Right hindlimb (tissue), 1 donor: Measurements from ENCODE around the gene TSKU.
"Not testable (repeated sequence)": the region's sequence is repeated elsewhere in the genome, so short reads cannot be mapped to it uniquely, and the experiment has no call there.

Experiments used
- DNase-seq: peaks from one replicate; pipeline ENCODE4 v3.0.0-alpha.2; 2018

TSKU gene

GRCh38 chr11:76803811-76804600 is 20.9 kb downstream of the TSKU start:
- DNase-seq: no peak

DNA sequence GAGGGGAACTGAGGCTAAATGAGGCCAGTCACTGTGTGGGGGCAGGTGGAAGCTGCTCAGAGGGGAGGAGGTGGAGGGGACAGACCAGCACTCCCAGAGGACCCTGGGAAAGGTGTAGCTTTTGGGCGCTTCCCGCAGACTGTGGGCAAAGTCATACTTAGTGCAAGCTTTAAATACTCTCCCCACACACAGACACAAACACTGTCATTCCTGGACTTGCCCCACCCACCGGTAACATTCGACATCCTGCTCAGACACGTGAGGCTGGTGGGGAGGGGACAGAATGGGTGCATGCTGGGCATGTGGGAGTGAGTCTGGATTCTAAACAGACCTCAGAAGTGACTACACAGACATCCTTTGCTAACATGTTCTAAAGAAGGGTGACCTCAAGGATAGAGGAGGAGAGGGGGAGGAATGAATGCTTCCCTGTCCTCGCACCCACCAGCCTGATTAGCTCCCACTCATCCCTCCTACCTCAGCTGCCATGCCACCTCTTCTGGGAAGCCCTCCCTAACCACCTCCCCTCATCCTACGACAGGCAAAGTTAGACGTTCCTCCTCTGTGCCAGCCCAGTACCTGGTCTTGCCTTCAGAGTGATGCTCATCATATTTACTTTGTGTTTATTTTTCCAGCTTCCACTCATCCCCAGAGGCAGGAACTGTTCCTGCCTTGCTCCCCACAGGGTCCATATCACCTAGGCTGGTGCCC is 22.2 kb downstream of the TSKU start:
- no peak for DNase-seq

GRCh38 chr11:76806131-76806530 is 23.0 kb downstream of the TSKU start:
- no peak for DNase-seq

DNA sequence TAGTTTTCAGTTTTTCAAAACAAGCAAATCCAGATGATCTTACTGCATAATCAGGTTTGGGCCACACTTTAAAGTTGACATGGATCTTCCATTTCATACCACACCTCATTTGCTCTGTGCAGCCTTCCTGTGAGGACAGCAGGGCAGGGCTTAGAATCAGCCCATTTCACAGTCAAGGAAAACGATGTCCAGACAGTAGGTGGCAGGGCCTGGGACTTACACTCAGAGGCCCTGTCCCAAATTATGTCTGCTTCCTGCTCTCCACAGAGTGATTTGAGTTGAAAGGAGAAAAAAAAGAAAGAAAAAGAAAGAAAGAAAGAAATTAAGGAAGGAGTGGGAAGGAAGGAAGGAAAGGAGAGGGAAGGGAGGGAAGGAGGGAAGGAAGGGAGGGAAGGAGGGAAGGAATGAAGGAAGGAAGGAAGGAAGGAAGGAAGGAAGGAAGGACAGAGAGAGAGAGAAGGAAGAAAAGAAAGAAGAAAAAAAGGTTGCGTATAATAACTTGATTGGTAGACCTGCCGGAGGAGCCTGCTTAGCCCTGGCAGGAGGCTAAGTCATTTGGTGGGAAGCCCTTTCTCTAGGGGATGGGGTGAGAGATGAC is 23.6 kb downstream of the TSKU start:
- no peak for DNase-seq

DNA sequence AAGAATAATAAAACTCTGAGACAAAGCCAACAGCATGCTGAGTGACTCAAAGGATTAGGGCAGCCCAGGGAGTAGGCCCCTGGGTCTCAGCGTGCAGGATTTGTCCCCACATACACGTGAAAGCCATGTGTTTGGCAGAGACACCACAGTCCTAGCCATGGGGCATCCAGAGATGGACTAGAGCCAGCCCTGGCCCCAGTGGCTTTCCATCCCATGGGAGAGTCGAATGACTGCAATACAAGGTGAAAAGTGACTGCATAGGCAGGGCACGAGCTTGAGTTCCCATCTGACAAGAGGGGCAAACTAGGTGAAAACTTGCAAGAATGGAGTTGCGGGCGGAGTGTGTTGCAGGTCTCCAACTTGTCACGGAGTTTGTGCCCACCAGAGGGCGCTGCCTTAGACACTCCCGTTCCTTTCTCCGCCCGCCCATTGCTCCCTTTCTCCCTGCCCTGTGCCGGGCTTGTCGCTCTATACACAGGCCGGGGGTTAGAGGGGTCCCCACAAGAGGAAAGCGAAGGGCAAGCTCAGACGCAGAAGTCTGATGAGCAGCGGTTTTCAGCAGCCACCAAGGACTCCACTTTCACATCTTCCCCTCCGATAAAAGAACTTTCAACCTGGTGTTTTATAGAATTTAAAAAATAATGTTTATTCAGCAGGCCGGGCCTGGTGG is 24.2 kb downstream of the TSKU start:
- peak; percentile 86 for DNase-seq

DNA sequence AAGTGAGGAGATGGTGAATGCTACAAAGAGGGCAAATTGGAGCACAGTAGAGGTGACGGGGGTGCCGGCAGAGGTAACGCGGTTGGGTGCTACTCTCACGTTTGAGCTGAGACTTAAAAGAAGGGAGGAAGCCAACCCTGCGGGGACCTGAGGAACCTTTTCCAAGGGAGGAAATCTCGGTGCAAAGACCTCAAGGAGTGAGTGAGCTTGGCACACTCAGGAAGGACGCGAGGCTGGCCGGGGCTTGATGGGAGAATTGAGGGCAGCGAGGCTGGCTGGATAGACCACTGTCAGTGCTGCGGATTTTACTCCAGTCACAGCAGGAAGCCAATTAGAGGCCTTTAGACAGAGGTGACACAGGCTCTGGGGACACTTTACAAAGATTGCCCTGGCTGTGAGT is 25.0 kb downstream of the TSKU start:
- no peak for DNase-seq

DNA sequence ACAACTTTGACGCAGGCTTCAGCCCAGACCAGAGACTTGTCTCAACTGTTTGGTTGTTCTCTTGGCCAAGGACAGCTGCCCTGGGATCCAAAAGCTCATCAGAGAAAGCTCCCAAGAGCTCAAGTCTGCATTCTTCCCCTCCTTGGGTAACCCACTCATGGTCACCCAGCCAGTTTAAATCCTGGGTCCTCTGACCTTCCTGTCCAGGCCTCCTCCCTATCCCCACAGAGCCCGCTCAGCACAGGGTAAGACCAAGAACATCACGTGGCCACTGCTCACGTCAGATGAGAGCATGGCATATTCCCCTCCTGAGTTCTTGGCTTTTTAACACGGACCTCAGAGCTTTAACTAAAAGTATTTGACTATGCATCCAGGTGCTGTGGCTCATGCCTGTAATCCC is 25.8 kb downstream of the TSKU start:
- DNase-seq: no peak

- DNase-seq: no peak
These were observed 27.1 kb downstream of the TSKU start for GRCh38 chr11:76810151-76810853.

DNA sequence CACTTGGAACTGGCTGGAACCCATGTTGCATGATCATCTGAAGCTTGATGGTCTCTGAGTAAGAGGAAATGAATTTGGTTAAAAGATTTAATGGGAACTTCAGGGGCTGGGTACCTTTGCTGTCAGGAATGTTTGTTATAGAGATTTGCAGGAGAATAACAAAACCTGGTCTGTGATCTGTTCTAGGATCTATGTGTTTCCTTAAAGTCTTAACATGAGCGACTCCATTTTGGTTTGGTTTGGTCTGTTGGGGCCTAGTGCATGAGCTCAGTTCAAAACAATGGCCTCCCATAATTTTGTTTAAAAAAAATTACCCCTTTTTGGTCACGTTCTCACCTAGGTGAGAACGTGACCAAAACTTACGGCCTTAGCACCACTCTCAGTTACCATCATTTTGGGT is 28.1 kb downstream of the TSKU start:
- DNase-seq: no peak

DNA sequence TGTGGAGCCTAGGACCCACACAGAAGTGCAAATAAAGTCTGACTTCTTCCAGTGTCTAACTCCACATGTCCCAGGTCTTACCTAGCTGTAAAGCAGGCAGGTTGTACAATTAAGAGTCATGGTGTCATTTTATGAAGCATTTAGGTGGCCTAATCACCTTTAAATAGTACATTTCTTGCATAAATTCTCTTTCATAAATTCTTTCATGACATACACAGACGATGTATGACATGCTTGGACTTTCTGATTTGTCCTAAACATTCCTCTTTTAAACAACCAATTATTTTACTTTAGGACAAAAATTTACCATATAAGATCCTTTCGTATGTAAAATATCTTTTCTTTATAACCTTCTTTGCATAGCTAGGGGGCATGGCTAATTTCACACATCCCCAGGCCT is 31.3 kb downstream of the TSKU start:
- DNase-seq: no peak

DNA sequence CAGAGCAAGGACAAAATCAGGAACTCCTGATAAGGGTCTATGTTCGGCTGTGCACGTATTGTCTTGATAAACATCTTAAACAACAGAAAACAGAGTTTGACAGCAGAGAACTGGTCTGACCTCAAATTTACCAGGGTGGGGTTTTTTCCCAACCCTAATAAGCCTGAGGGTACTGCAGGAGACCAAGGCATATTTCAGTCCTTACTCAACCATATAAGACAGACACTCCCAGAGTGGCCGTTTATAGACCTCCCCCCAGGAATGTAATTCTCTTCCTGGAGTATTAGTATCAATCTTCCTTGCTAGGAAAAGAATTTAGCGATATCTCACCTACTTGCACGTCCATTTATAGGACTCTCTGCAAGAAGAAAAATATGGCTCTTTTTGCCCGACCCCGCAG is 32.5 kb downstream of the TSKU start:
- not testable (repeated sequence) for DNase-seq

DNA sequence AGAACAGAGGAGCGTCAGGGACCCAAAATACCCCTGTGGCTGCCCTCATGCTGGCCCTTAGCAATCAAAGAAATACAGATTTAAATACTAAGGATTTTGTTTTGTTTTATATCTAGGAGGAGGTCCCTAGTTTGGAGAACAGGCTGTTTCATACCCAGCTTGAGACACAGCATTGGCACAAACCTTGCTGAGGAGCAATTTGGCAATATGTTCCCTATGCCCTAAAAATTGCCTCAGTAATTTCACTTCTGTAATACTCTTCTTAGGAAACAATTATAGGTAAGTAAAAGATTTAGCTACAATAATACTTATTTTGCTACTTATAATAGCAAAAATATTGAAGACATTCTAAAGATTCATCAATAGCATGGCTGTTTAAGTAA is 37.0 kb downstream of the TSKU start:
- no peak for DNase-seq

GRCh38 chr11:76821396-76821795 is 38.2 kb downstream of the TSKU start:
- DNase-seq: not testable (repeated sequence)

DNA sequence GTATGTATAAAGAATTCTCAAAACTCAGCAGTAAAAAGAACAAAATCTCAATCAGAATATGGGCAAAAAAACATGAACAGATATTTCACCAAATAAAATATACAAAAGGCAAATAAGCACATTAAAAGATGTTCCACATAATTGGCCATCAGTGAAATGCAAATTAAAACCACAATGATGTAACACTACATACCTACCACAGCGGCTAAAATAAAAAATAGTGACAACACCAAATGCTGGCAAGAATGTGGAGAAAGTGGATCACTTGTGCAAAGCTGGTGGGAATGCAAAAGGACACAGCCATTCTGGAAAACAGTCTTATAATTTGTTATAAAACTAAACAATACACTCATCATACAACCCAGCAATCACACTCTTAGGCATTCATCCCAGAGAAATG is 39.2 kb downstream of the TSKU start:
- no peak for DNase-seq

- no peak for DNase-seq
These were observed 40.4 kb downstream of the TSKU start for GRCh38 chr11:76823481-76824028.

DNA sequence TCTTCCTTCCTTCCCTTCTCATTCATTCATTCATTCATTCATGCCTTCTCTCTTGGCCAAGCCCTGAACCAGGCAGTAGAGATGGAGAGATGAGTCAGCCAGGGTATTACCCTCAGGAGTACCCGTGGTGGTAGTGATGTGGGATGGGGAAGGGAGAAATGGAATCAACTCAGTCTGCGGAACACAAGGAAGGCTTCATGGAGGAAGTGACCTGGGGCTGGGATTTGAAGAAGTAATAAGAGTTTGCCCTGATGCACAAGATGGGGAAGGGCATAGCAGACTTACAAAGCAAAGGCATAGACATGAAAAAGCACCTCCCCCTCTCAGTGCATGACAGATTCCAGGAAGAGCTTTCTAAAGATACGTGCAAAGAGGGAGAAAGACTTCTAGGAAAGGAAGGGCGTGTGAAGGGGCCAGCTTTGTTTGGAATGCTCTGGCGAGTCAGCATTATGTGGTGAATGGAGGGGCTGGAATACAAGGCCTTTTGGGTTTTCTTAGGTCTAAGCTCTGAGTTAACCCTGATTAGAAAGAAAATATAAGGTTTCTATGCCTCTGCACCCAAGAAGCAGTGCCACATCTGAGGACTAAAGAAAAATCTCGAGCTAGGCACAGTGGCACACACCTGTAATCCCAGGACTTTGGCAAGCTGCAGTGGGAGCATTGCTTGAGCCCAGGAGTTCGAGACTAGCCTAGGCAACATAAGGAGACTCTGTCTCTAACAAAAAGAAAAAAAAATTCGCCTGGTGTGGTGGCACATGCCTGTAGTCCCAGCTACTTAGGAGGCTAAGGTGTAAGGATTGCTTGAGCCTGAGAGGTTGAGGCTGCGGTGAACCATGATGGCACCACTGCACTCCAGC is 41.2 kb downstream of the TSKU start:
- DNase-seq: no peak

DNA sequence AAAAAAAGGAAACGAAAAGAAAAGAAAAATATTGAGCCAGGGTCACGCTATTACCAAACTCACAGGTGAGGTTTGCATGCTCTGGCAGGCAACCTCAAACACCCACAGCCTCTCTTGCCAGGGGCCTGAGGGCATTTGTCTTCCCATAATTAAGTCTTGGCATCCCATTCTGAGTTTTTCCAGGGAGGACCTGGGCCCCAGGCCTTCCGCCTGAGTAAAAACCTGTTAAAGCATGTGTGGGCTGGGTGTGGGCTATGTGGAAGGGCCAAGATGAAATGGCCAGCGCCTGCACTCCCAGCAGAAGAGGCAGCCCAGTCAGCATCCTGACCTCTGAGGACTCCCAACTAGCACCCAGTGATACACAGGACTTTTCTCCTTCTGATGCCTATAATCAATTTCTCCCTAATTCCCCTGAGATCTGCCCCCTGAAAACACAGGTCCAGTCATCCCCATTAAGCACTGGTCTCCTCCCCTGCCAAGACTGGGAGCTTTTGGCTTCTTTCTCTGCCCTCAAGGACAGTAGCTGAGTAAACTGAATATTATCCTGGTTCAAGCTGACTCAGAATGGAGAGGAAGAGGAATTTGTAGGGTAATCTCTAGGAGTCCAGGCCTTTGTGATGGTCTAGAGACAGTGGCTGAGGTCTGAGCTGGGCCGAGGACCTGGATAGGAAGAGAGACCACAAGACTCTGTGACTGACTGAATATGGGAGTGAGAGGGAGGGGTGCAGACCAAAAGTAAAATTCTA is 42.0 kb downstream of the TSKU start:
- DNase-seq: no peak

- DNase-seq: no peak
These were observed 42.7 kb downstream of the TSKU start for GRCh38 chr11:76825726-76826396.

DNA sequence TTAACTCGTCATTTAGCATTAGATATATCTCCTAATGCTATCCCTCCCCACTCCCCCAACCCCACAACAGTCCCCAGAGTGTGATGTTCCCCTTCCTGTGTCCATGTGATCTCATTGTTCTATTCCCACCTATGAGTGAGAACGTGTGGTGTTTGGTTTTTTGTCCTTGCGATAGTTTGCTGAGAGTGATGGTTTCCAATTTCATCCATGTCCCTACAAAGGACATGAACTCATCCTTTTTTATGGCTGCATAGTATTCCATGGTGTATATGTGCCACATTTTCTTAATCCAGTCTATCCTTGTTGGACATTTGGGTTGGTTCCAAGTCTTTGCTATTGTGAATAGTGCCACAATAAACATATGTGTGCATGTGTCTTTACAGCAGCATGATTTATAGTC is 43.4 kb downstream of the TSKU start:
- DNase-seq: not testable (repeated sequence)

- not testable (repeated sequence) for DNase-seq
These were observed 43.8 kb downstream of the TSKU start for GRCh38 chr11:76827005-76827404.
